Activated CD4-positive, alpha-beta memory T cell treated with anti-CD3 and anti-CD28 coated beads, Interleukin-2, amount 10 ng/mL, durations not matched to agents 7 days and 5 days (primary cell): ENCODE results near the gene USF1. TPM values are rescaled to one million over a fixed set of nuclear protein-coding genes. Genes with fewer than 3 reads are reported as not detected.
"Not testable (repeated sequence)": the region's sequence is repeated elsewhere in the genome, so short reads cannot be mapped to it uniquely, and the experiment has no call there.

Source experiments
- CTCF ChIA-PET: fragments of 350-600 bp; sonication (Branson Sonifier 250); formaldehyde crosslinking; loops from one replicate; lab custom pipeline; 2021; ENCODE audit warnings: antibody characterized with exemption, inconsistent platforms; lab: Charles Lee
- POLR2A ChIA-PET: fragments of 350-600 bp; sonication (Branson Sonifier 250); formaldehyde crosslinking; loops from one replicate; lab custom pipeline; 2021; ENCODE audit warnings: antibody characterized with exemption; lab: Charles Lee
- DNase-seq: peaks from one replicate; pipeline ENCODE4 v3.0.0-alpha.2; 2020
- H3K27ac Mint-ChIP-seq: one replicate; pipeline ENCODE4 v1.8.0; 2021; ENCODE audit warnings: mild to moderate bottlenecking, mixed read lengths
- H3K27me3 Mint-ChIP-seq: one replicate; pipeline ENCODE4 v1.8.0; 2021; ENCODE audit warnings: mixed read lengths
- H3K36me3 Mint-ChIP-seq: one replicate; pipeline ENCODE4 v1.8.0; 2021; ENCODE audit warnings: low read depth, mixed read lengths
- H3K4me1 Mint-ChIP-seq: one replicate; pipeline ENCODE4 v1.8.0; 2021; ENCODE audit warnings: mixed read lengths
- H3K4me3 Mint-ChIP-seq: one replicate; pipeline ENCODE4 v1.8.0; 2021; ENCODE audit warnings: mild to moderate bottlenecking, mixed read lengths
- H3K9me3 Mint-ChIP-seq: one replicate; pipeline ENCODE4 v1.8.0; 2021; ENCODE audit warnings: mixed read lengths
- total RNA-seq, 2 experiments: library from RNA; stranded (reverse); gene quantifications; one replicate each; pipeline ENCODE4 v1.2.3, GENCODE V29; 2021

Gene USF1
- total RNA-seq, 2 experiments from 2014 or later = 67.4 to 68.0 TPM

- Mint-ChIP-seq H3K9me3 (no peaks in the 10 kb centered on the region), H3K4me1 (peaks cover 9% of the 10 kb centered on the region), H3K4me3 (no peak overlapping the region), H3K27me3 (no peaks in the 10 kb centered on the region), H3K36me3 (peaks cover 15% of the 10 kb centered on the region), H3K27ac (no peak overlapping the region)
- POLR2A ChIA-PET = no interaction called here
- CTCF ChIA-PET = interaction anchor here (1.1 to 3.9 kb wide), 4 partner anchors 9 to 144 kb away, joined by 3 to 30 read pairs (median 9); partner anchors contain the start of genes F11R and KLHDC9
- no peak for DNase-seq
Measured at GRCh38 chr1:160996178-160996577, 49.6 kb downstream of the USF1 start.

- no peak for DNase-seq
- ChIA-PET CTCF (interaction anchor here (0.6 to 2.1 kb wide), 6 partner anchors 20 to 535 kb away, joined by 3 to 8 read pairs (median 3); partner anchors contain the start of gene KLHDC9), POLR2A (no interaction called here)
- no peaks in the 10 kb centered on the region for H3K9me3 Mint-ChIP-seq
- peaks cover 17% of the 10 kb centered on the region for H3K4me1 Mint-ChIP-seq
- no peak overlapping the region for H3K27ac Mint-ChIP-seq
- H3K4me3 Mint-ChIP-seq = no peak overlapping the region
- no peaks in the 10 kb centered on the region for H3K27me3 Mint-ChIP-seq
- peaks cover 3% of the 10 kb centered on the region for H3K36me3 Mint-ChIP-seq
Measured at GRCh38 chr1:160993544-160994193, 52.1 kb downstream of the USF1 start.

DNA sequence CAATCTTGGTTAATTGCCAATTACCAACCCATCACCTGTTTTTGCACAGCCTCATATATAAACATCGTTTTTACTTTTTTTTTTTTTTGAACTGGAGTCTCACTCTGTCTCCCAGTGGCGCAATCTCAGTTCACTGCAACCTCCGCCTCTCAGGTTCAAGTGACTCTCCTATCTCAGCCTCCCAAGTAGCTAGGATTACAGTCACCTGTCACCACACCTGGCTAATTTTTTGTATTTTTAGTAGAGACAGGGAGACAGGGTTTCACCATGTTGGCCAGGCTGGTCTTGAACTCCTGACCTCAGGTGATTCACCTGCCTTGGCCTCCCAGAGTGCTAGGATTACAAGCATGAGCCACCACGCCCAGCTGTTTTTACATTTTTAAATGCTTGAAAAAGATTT is 53.7 kb downstream of the USF1 start:
- POLR2A ChIA-PET, H3K27ac Mint-ChIP-seq, DNase-seq, H3K36me3 Mint-ChIP-seq, H3K4me3 Mint-ChIP-seq, H3K9me3 Mint-ChIP-seq, H3K27me3 Mint-ChIP-seq: not testable (repeated sequence)
- peaks cover 12% of the 10 kb centered on the region for H3K4me1 Mint-ChIP-seq
- CTCF ChIA-PET = interaction anchor here (0.6 to 4.6 kb wide), 9 partner anchors 16 to 264 kb away, joined by 3 to 42 read pairs (median 4); partner anchors contain the start of genes KLHDC9 and TSTD1

Other genes with a start within 250 kb of the USF1 start
- gene LY9, start 249.8 kb downstream of the USF1 start, total RNA-seq = 10 to 100 TPM; 46.4 to 49.9 TPM
- gene CD244, start 183.1 kb downstream of the USF1 start, total RNA-seq = 1 to 10 TPM; 2.0 to 2.3 TPM
- not detected for gene ITLN1, start 160.8 kb downstream of the USF1 start, total RNA-seq
- gene ITLN2, start 91.2 kb downstream of the USF1 start, total RNA-seq = not detected
- 10 to 100 TPM; 13.9 to 16.2 TPM for gene F11R, start 24.8 kb downstream of the USF1 start, total RNA-seq
- 10 to 100 TPM; 56.1 to 63.8 TPM for gene TSTD1, start 7.0 kb downstream of the USF1 start, total RNA-seq
- 100 to 1,000 TPM; 331 to 339 TPM for gene ARHGAP30, start 23.9 kb upstream of the USF1 start, total RNA-seq
- not detected for gene NECTIN4, start 43.6 kb upstream of the USF1 start, total RNA-seq
- 1 to 10 TPM; 1.2 TPM for gene KLHDC9, start 52.4 kb upstream of the USF1 start, total RNA-seq
- gene PFDN2, start 72.1 kb upstream of the USF1 start, total RNA-seq = 10 to 100 TPM; 76.6 to 78.8 TPM
- gene NIT1, start 72.1 kb upstream of the USF1 start, total RNA-seq = 10 to 100 TPM; 50.8 to 51.5 TPM
- 10 to 100 TPM; 38.2 to 40.0 TPM for gene DEDD, start 86.7 kb upstream of the USF1 start, total RNA-seq
- 100 to 1,000 TPM; 103 to 113 TPM for gene UFC1, start 108.0 kb upstream of the USF1 start, total RNA-seq
- gene USP21, start 113.5 kb upstream of the USF1 start, total RNA-seq = 10 to 100 TPM; 32.5 to 34.8 TPM
- 10 to 100 TPM; 32.9 to 33.2 TPM for gene PPOX, start 120.4 kb upstream of the USF1 start, total RNA-seq
- gene B4GALT3, start 131.5 kb upstream of the USF1 start, total RNA-seq = 10 to 100 TPM; 55.0 to 56.7 TPM
- 1 to 10 TPM in 1 of 2 experiments, under 1 TPM in 1; 0.83 to 1.2 TPM for gene ADAMTS4, start 153.1 kb upstream of the USF1 start, total RNA-seq
- 10 to 100 TPM; 83.0 to 87.3 TPM for gene NDUFS2, start 156.4 kb upstream of the USF1 start, total RNA-seq
- 1 to 10 TPM; 1.1 to 1.3 TPM for gene FCER1G, start 169.3 kb upstream of the USF1 start, total RNA-seq
- gene APOA2, start 177.7 kb upstream of the USF1 start, total RNA-seq = not detected
- gene TOMM40L, start 180.1 kb upstream of the USF1 start, total RNA-seq = 10 to 100 TPM; 17.4 to 18.1 TPM
- gene NR1I3, start 192.2 kb upstream of the USF1 start, total RNA-seq = not detected
- gene PCP4L1, start 212.8 kb upstream of the USF1 start, total RNA-seq = under 1 TPM in 1 of 2 experiments, not detected in 1; 0.28 TPM